SK-N-SH (cell line): ENCODE data around the gene COL9A3. TPM values are rescaled to one million over a fixed set of nuclear protein-coding genes. Genes with fewer than 3 reads are reported as not detected.

ENCODE experiments used
- CTCF ChIA-PET: fragments of 300-600, 350-600 bp; formaldehyde crosslinking; extraction: SDS; loops from one replicate; lab custom pipeline; 2021; lab: Yijun Ruan, JAX
- POLR2A ChIA-PET: fragments of 350-600 bp; sonication (Branson Sonifier 250); formaldehyde crosslinking; extraction: SDS; loops from one replicate; lab custom pipeline; 2020; ENCODE audit warnings: antibody characterized with exemption, inconsistent platforms; lab: Yijun Ruan, JAX
- DNase-seq: peaks from one replicate; pipeline ENCODE4 v3.0.0; 2012
- H2AFZ ChIP-seq: fragments of 200-600 bp; sonication (generic); 2 replicates; pipeline ENCODE4 v1.8.1; 2016; ENCODE audit warnings: antibody characterized with exemption, mild to moderate bottlenecking, low read depth
- H3F3A ChIP-seq: fragments of 200-600 bp; sonication (generic); replicated peaks from 2 replicates; pipeline ENCODE3; 2016; ENCODE audit warnings: antibody characterized with exemption, mild to moderate bottlenecking; ENCODE audit not compliant: insufficient read depth
- H3K27ac ChIP-seq, 2 experiments: fragments of 200-500 bp in 1 of 2; fragments of 200-600 bp in 1 of 2; sonication (Bioruptor generic) in 1 of 2; sonication (generic), shearing (Covaris generic) in 1 of 2; 2 replicates each; pipeline versions ENCODE4 v1.5.1 to v1.6.1; 2014 to 2016; ENCODE audit warnings: low read depth in 2 of 2, inconsistent platforms in 1 of 2, low read length in 1 of 2, mild to moderate bottlenecking in 1 of 2, mixed read lengths in 1 of 2
- H3K27me3 ChIP-seq: fragments of 200-600 bp; sonication (generic), shearing (Covaris generic); 2 replicates; pipeline ENCODE4 v1.6.1; 2016; ENCODE audit warnings: mixed run types; ENCODE audit not compliant: insufficient read depth
- H3K36me3 ChIP-seq, 2 experiments: fragments of 200-500 bp in 1 of 2; fragments of 200-600 bp in 1 of 2; sonication (Bioruptor generic) in 1 of 2; sonication (generic) in 1 of 2; replicated peaks in 1 of 2; 2 replicates each; pipeline versions ENCODE3 to v1.5.1; 2014 to 2016; ENCODE audit warnings: low read length in 1 of 2, mild to moderate bottlenecking in 1 of 2; ENCODE audit not compliant: insufficient read depth in 2 of 2, control insufficient read depth in 1 of 2
- H3K4me1 ChIP-seq, 2 experiments: fragments of 200-500 bp in 1 of 2; fragments of 200-600 bp in 1 of 2; sonication (Bioruptor generic) in 1 of 2; sonication (generic), shearing (Covaris generic) in 1 of 2; 2 replicates each; pipeline versions ENCODE4 v1.5.1 to v1.6.1; 2014 to 2016; ENCODE audit warnings: low read depth in 1 of 2, low read length in 1 of 2, mixed run types in 1 of 2; ENCODE audit not compliant: insufficient read depth in 2 of 2, control insufficient read depth in 1 of 2
- H3K4me2 ChIP-seq: fragments of 200-600 bp; sonication (generic), shearing (Covaris generic); 2 replicates; pipeline ENCODE4 v1.6.1; 2017; ENCODE audit warnings: mixed run types
- H3K4me3 ChIP-seq, 2 experiments: fragments of 200-500 bp in 1 of 2; fragments of 200-600 bp in 1 of 2; sonication (Bioruptor generic) in 1 of 2; sonication (generic), shearing (Covaris generic) in 1 of 2; 2 replicates each; pipeline versions ENCODE4 v1.5.1 to v1.8.1; 2014 to 2016; ENCODE audit warnings: low read depth in 2 of 2, inconsistent platforms in 1 of 2, low read length in 1 of 2, mild to moderate bottlenecking in 1 of 2, mixed read lengths in 1 of 2, moderate library complexity in 1 of 2
- H3K79me2 ChIP-seq: fragments of 200-600 bp; sonication (generic); 2 replicates; pipeline ENCODE4 v1.8.1; 2017; ENCODE audit warnings: mild to moderate bottlenecking; ENCODE audit not compliant: insufficient read depth
- H3K9ac ChIP-seq: fragments of 200-600 bp; sonication (generic); 2 replicates; pipeline ENCODE4 v1.6.1; 2017; ENCODE audit warnings: mixed run types
- H3K9me2 ChIP-seq: fragments of 200-600 bp; sonication (generic); 2 replicates; pipeline ENCODE4 v1.6.1; 2017; ENCODE audit warnings: mixed run types
- H3K9me3 ChIP-seq: fragments of 200-600 bp; sonication (generic); 2 replicates; pipeline ENCODE4 v1.6.1; 2017; ENCODE audit warnings: mixed run types, mild to moderate bottlenecking, moderate library complexity
- H4K20me1 ChIP-seq: fragments of 200-600 bp; sonication (generic); 2 replicates; pipeline ENCODE4 v1.6.1; 2017; ENCODE audit warnings: mild to moderate bottlenecking, mixed run types; ENCODE audit not compliant: insufficient read depth
- CHD2 ChIP-seq: fragments of 150-350 bp; IDR thresholded peaks from 2 replicates; pipeline ENCODE4 v1.6.1; 2018; ENCODE audit warnings: low read length; ENCODE audit not compliant: partially characterized antibody
- ELF1 ChIP-seq: IDR thresholded peaks from 2 replicates; pipeline ENCODE4 v1.4.0; 2012
- EP300 ChIP-seq, 2 experiments: IDR thresholded peaks; 2 replicates each; pipeline versions ENCODE4 v1.4.0 to v1.6.1; 2012; ENCODE audit warnings: borderline replicate concordance in 1 of 2, low read depth in 1 of 2, low read length in 1 of 2
- FOSL2 ChIP-seq: IDR thresholded peaks from 2 replicates; pipeline ENCODE4 v1.4.0; 2012; ENCODE audit warnings: low read depth, mild to moderate bottlenecking, moderate library complexity, borderline replicate concordance
- FOXJ3 ChIP-seq: sonication (generic); formaldehyde crosslinking; IDR thresholded peaks from 2 replicates; pipeline ENCODE4 v1.5.1; 2020; ENCODE audit warnings: mild to moderate bottlenecking, missing genetic modification reagents
- POLR2AphosphoS5 ChIP-seq: IDR thresholded peaks from 2 replicates; pipeline ENCODE4 v1.6.1; 2012; ENCODE audit warnings: low read depth, low read length
- RCOR1 ChIP-seq: fragments of 150-350 bp; IDR thresholded peaks from 2 replicates; pipeline ENCODE4 v1.6.1; 2017; ENCODE audit warnings: antibody characterized with exemption, low read length
- RFX5 ChIP-seq: IDR thresholded peaks from 2 replicates; pipeline ENCODE4 v1.6.1; 2012; ENCODE audit warnings: mild to moderate bottlenecking, improper control_type of control experiment, low read length
- TCF12 ChIP-seq: IDR thresholded peaks from 2 replicates; pipeline ENCODE4 v1.4.0; 2012
- YY1 ChIP-seq: IDR thresholded peaks from 2 replicates; pipeline ENCODE4 v1.4.0; 2012; ENCODE audit warnings: low read depth, mild to moderate bottlenecking
- WGBS: methylation state at CpG from one replicate; pipeline ENCODE4 v1.1.6; 2017; ENCODE audit warnings: low lambda C conversion rate; 5-methylcytosine and 5-hydroxymethylcytosine counted together
- polyA plus RNA-seq, 3 experiments: library from polyadenylated mRNA; depleted of rRNA; stranded (reverse); fragments of >200 nt; gene quantifications; 2 replicates each; pipeline ENCODE4 v1.2.3, GENCODE V29; 2012
- TF ChIP-seq, protein P1 (sequence below): IDR thresholded peaks from 2 replicates; pipeline ENCODE4 v1.4.0; 2012; ENCODE audit warnings: low read depth, borderline replicate concordance
- TF ChIP-seq, protein P2 (sequence below): fragments of 200-600 bp; sonication (generic); IDR thresholded peaks from 2 replicates; pipeline ENCODE4 v1.6.1; 2017; ENCODE audit warnings: antibody characterized with exemption, mild to moderate bottlenecking, moderate library complexity
- TF ChIP-seq, protein P3 (sequence below): fragments of 150-350 bp; IDR thresholded peaks from 2 replicates; pipeline ENCODE4 v1.6.1; 2017; ENCODE audit warnings: antibody characterized with exemption, low read length, low read depth, borderline replicate concordance

Gene COL9A3
- polyA plus RNA-seq, 1 of the 3 experiments (the other 2 are of a cell fraction), result 2.5 TPM

DNA sequence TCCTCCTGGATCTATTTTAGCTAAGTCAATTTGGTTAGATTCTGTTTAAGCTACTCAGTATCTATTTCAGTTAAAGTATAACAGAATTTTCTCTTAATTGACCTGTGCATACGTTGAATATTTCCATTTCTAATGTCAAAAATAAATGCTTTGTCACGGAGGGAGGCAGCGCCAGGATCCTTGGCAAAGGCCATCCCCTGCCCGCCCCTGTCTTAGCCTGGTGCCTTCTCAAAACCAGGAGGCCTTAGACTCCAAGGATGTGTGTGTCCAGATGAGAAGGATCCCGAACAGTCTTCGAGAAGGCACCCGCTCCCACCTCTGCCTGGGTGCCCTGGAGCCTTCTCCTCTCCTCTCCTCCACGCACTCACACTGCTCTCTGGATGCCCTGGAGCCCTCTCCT lies 22.4 kb downstream of the COL9A3 start:
- Histone ChIP-seq H3K9me3 (no peaks in the 10 kb centered on the region), H3K4me3 (no peak overlapping the region), H2AFZ (no peak overlapping the region), H4K20me1 (no peaks in the 10 kb centered on the region), H3K79me2 (no peaks in the 10 kb centered on the region), H3K4me1 (peaks cover 0 to 8% of the 10 kb centered on the region in 2 experiments; a peak in 1 of 4 replicates), H3K27me3 (no peaks in the 10 kb centered on the region), H3K27ac (no peak overlapping the region), H3K4me2 (no peak overlapping the region), H3F3A (no peaks in the 10 kb centered on the region), H3K9ac (no peak overlapping the region), H3K36me3 (peaks cover 2 to 6% of the 10 kb centered on the region in 2 experiments), H3K9me2 (no peaks in the 10 kb centered on the region)
- TF ChIP-seq EP300 (IDR thresholded peaks at IDR 0.05; ENCODE audit: borderline replicate concordance in 1 of 2, low read depth in 1 of 2, low read length in 1 of 2), result no peak
- no peak for TF ChIP-seq RFX5
- TF ChIP-seq FOXJ3 (CRISPR knock-in tag), result no peak
- TF ChIP-seq, protein P1, sequence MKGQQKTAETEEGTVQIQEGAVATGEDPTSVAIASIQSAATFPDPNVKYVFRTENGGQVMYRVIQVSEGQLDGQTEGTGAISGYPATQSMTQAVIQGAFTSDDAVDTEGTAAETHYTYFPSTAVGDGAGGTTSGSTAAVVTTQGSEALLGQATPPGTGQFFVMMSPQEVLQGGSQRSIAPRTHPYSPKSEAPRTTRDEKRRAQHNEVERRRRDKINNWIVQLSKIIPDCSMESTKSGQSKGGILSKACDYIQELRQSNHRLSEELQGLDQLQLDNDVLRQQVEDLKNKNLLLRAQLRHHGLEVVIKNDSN, result no peak
- TF ChIP-seq, protein P2, sequence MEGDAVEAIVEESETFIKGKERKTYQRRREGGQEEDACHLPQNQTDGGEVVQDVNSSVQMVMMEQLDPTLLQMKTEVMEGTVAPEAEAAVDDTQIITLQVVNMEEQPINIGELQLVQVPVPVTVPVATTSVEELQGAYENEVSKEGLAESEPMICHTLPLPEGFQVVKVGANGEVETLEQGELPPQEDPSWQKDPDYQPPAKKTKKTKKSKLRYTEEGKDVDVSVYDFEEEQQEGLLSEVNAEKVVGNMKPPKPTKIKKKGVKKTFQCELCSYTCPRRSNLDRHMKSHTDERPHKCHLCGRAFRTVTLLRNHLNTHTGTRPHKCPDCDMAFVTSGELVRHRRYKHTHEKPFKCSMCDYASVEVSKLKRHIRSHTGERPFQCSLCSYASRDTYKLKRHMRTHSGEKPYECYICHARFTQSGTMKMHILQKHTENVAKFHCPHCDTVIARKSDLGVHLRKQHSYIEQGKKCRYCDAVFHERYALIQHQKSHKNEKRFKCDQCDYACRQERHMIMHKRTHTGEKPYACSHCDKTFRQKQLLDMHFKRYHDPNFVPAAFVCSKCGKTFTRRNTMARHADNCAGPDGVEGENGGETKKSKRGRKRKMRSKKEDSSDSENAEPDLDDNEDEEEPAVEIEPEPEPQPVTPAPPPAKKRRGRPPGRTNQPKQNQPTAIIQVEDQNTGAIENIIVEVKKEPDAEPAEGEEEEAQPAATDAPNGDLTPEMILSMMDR, result no peak
- TF ChIP-seq POLR2AphosphoS5, result no peak
- no peak for TF ChIP-seq ELF1
- TF ChIP-seq YY1, result no peak
- TF ChIP-seq, protein P3, sequence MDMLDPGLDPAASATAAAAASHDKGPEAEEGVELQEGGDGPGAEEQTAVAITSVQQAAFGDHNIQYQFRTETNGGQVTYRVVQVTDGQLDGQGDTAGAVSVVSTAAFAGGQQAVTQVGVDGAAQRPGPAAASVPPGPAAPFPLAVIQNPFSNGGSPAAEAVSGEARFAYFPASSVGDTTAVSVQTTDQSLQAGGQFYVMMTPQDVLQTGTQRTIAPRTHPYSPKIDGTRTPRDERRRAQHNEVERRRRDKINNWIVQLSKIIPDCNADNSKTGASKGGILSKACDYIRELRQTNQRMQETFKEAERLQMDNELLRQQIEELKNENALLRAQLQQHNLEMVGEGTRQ, result no peak
- POLR2A ChIA-PET, result no interaction called here
- 95% methylated on average over 8 of the region's 8 CpGs for WGBS
- DNase-seq, result no peak
- CTCF ChIA-PET, result interaction anchor here (0.6 to 1.4 kb wide), 3 partner anchors 16 to 339 kb away, joined by 3 to 4 read pairs (median 3); no protein-coding TSS in a partner anchor

DNA sequence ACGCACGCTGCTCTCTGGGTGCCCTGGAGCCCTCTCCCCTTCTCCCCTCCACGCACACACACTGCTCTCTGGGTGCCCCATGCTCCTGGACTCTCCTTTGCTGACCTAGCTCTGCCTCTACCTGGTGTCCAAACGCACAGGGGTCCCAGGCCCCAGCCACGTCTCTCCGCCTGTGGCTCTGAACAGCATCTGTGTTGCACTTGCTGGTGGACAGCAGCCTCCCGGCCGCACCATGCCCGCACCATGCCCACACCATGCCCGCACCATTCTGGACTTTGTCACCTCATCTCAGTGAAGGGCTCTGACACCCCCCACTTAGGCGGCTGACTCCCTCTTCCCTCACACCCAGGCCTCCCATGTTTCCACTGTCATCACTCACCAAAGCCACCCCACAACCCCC lies 23.0 kb downstream of the COL9A3 start:
- no peak for DNase-seq
- H3K4me3 ChIP-seq, result no peak overlapping the region
- H3K27ac ChIP-seq, result no peak overlapping the region
- H3K27me3 ChIP-seq, result no peaks in the 10 kb centered on the region
- H3K36me3 ChIP-seq, result peaks cover 2 to 12% of the 10 kb centered on the region in 2 experiments
- H3K9ac ChIP-seq, result no peak overlapping the region
- peaks cover 0 to 8% of the 10 kb centered on the region in 2 experiments; a peak in 1 of 4 replicates for H3K4me1 ChIP-seq
- 82% methylated on average over 6 of the region's 11 CpGs for WGBS
- CTCF ChIA-PET, result no interaction called here
- no peak overlapping the region for H2AFZ ChIP-seq
- no peaks in the 10 kb centered on the region for H3K9me3 ChIP-seq
- TF ChIP-seq FOXJ3 (CRISPR knock-in tag) (no peak), FOSL2 (no peak), TCF12 (no peak), RCOR1 (no peak), CHD2 (no peak)
- H3K9me2 ChIP-seq, result no peaks in the 10 kb centered on the region
- no peaks in the 10 kb centered on the region for H3K79me2 ChIP-seq
- H3F3A ChIP-seq, result no peaks in the 10 kb centered on the region
- no peak overlapping the region for H3K4me2 ChIP-seq
- POLR2A ChIA-PET, result no interaction called here
- H4K20me1 ChIP-seq, result no peaks in the 10 kb centered on the region
